ENCODE data around the gene FAM89B. TPM values are rescaled to one million over a fixed set of nuclear protein-coding genes. Genes with fewer than 3 reads are reported as not detected.

The FAM89B gene
- total RNA-seq, 1 experiment from 2014 or later, result 102 TPM

DNA sequence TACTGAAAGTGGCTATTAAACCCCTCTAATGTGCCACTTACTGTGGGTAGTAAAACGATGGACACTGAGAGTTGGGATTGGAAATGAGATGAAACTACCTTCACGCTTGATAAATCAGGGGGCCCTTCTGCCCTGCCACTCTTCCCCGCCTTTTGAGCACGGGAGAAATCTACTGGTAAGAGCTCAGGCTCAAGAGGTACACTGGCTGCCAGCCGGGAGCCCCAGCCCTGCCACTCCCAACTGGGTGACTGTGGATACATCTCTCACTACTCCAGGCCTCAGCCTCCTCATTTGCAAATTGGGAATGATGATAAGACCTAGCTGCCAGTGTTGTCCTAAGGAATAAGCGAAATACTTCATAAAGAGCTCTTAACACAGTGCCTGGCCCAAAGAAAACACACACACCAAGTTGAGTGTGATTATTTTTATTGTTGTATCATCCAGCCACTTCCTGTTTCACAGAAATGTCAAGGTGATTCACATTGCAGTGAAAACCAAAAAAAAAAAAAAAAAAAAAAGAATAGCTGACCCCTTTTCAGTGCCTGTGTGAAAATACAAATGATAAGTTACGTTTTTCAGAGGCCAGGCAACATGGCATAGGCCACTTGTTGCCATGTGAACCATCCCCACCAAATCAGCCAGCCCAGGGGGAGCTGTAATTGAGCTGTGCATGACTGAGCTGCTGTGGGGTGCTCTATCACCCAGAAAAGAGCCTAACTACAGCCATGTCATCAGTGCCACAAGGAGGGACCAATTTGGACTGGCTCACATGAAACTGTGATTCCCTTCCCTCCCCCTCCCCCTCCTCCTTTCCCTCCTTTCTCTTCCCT lies 6.5 kb upstream of the FAM89B start:
- intact Hi-C loops (cut with micrococcal nuclease; ENCODE audit: unreplicated experiment) (no loop called here), in situ Hi-C loops (cut with HindIII; ENCODE audit: low pct_unique_long_range_greater_than_20kb, low sequenced_read_pairs) (no loop called here)
- Histone ChIP-seq H3K4me1 (ENCODE audit: control insufficient read depth, insufficient read depth, low read length) (peaks cover 5% of the 10 kb centered on the region; the same call in 1 of the 2 replicates), H3K4me3 (ENCODE audit: low read depth in 2 of 2, low read length in 2 of 2) (no peak overlapping the region), H3K9me3 (ENCODE audit: control insufficient read depth, insufficient read depth, low read depth, low read length) (no peaks in the 10 kb centered on the region), H3K27ac (ENCODE audit: low read length) (no peak overlapping the region), H3K27me3 (ENCODE audit: control insufficient read depth, insufficient read depth, low read length) (no peaks in the 10 kb centered on the region), H3K36me3 (ENCODE audit: control insufficient read depth, insufficient read depth, low read length) (no peaks in the 10 kb centered on the region; the same call in 1 of the 2 replicates)
- TF ChIP-seq TCF7L2 (IDR thresholded peaks at IDR 0.05; ENCODE audit: low read depth, low read length) (no peak), SIN3A (IDR thresholded peaks at IDR 0.05; ENCODE audit: borderline replicate concordance, insufficient read depth, low read depth, low read length) (no peak), POLR2AphosphoS5 (IDR thresholded peaks at IDR 0.05; ENCODE audit: low read depth, low read length) (no peak)
- TF ChIP-seq, protein P1, sequence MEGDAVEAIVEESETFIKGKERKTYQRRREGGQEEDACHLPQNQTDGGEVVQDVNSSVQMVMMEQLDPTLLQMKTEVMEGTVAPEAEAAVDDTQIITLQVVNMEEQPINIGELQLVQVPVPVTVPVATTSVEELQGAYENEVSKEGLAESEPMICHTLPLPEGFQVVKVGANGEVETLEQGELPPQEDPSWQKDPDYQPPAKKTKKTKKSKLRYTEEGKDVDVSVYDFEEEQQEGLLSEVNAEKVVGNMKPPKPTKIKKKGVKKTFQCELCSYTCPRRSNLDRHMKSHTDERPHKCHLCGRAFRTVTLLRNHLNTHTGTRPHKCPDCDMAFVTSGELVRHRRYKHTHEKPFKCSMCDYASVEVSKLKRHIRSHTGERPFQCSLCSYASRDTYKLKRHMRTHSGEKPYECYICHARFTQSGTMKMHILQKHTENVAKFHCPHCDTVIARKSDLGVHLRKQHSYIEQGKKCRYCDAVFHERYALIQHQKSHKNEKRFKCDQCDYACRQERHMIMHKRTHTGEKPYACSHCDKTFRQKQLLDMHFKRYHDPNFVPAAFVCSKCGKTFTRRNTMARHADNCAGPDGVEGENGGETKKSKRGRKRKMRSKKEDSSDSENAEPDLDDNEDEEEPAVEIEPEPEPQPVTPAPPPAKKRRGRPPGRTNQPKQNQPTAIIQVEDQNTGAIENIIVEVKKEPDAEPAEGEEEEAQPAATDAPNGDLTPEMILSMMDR (IDR thresholded peaks at IDR 0.05), result no peak
- TF ChIP-seq, protein P2, sequence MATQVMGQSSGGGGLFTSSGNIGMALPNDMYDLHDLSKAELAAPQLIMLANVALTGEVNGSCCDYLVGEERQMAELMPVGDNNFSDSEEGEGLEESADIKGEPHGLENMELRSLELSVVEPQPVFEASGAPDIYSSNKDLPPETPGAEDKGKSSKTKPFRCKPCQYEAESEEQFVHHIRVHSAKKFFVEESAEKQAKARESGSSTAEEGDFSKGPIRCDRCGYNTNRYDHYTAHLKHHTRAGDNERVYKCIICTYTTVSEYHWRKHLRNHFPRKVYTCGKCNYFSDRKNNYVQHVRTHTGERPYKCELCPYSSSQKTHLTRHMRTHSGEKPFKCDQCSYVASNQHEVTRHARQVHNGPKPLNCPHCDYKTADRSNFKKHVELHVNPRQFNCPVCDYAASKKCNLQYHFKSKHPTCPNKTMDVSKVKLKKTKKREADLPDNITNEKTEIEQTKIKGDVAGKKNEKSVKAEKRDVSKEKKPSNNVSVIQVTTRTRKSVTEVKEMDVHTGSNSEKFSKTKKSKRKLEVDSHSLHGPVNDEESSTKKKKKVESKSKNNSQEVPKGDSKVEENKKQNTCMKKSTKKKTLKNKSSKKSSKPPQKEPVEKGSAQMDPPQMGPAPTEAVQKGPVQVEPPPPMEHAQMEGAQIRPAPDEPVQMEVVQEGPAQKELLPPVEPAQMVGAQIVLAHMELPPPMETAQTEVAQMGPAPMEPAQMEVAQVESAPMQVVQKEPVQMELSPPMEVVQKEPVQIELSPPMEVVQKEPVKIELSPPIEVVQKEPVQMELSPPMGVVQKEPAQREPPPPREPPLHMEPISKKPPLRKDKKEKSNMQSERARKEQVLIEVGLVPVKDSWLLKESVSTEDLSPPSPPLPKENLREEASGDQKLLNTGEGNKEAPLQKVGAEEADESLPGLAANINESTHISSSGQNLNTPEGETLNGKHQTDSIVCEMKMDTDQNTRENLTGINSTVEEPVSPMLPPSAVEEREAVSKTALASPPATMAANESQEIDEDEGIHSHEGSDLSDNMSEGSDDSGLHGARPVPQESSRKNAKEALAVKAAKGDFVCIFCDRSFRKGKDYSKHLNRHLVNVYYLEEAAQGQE (IDR thresholded peaks at IDR 0.05; ENCODE audit: insufficient read depth in 1 of 2, low read depth in 2 of 2, low read length in 1 of 2), result no peak
- DNase-seq (ENCODE audit: low read depth, low spot score), result no peak
- no peak for ATAC-seq
- CTCF ChIA-PET, result interaction anchor here (0.5 to 0.7 kb wide), 2 partner anchors 14 to 214 kb away, joined by 3 to 4 read pairs; no protein-coding TSS in a partner anchor
- no TSS peak for BruUV-seq (replicated peaks)
- POLR2A ChIA-PET, result interaction anchor here (0.7 kb wide), 1 partner anchor 9 kb away, joined by 7 read pairs; no protein-coding TSS in a partner anchor

DNA sequence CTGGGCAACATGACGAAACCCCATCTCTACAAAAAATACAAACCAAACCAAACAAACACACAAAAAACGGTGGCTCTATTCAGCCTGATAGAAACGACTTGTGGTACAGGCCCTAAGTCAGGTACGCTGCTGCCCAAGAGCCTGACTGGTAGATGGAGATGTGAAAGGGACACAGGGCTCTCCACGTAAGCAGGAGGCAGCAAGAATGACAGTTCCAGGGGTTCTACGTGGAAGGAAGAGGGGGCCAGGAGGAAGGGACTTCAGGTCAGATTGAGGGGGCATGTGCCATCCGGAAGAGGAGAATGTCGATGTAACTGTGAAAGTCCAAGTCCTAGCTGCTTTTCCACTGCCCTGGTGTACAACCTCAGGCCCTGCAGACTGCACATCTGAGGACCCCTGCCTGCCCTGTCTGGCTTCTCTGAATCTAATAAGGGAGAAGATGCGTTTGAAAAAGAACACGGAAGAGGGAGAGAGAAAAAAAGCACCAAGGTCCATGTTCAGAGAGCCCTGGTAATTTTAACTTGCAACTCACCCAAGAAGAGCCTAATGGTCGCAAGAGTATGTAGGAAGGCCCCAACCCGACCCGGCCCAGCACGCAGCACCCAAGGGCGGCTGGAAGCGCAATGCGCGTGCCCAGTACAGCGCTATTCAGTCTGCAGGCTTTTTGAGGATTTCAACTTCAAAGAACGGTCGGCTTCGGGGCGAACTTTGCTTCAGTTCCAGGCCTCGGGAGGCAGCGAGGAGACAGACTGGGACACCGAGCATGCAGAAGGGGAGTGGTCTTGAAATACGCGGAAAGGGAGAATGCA lies 3.0 kb upstream of the FAM89B start:
- POLR2A ChIA-PET, result interaction anchor here (1.0 to 1.1 kb wide), 2 partner anchors 9 to 146 kb away, joined by 3 to 6 read pairs; partner anchors contain the start of gene NEAT1
- BruUV-seq (replicated peaks), result no TSS peak
- Histone ChIP-seq H3K27ac (ENCODE audit: low read length) (peak overlapping the region; percentile 94), H3K27me3 (ENCODE audit: control insufficient read depth, insufficient read depth, low read length) (no peaks in the 10 kb centered on the region), H3K4me1 (ENCODE audit: control insufficient read depth, insufficient read depth, low read length) (peaks cover 20% of the 10 kb centered on the region), H3K4me3 (ENCODE audit: low read depth in 2 of 2, low read length in 2 of 2) (peak overlapping the region; percentile 82 to 93), H3K36me3 (ENCODE audit: control insufficient read depth, insufficient read depth, low read length) (no peaks in the 10 kb centered on the region; the same call in 1 of the 2 replicates), H3K9me3 (ENCODE audit: control insufficient read depth, insufficient read depth, low read depth, low read length) (no peaks in the 10 kb centered on the region)
- no peak for DNase-seq (ENCODE audit: low read depth, low spot score)
- TF ChIP-seq, protein P2 (IDR thresholded peaks at IDR 0.05; ENCODE audit: insufficient read depth in 1 of 2, low read depth in 2 of 2, low read length in 1 of 2), result no peak
- no peak for TF ChIP-seq POLR2AphosphoS5 (IDR thresholded peaks at IDR 0.05; ENCODE audit: low read depth, low read length)
- no peak for TF ChIP-seq TCF7L2 (IDR thresholded peaks at IDR 0.05; ENCODE audit: low read depth, low read length)
- no peak for TF ChIP-seq SIN3A (IDR thresholded peaks at IDR 0.05; ENCODE audit: borderline replicate concordance, insufficient read depth, low read depth, low read length)
- TF ChIP-seq, protein P1 (IDR thresholded peaks at IDR 0.05), result no peak
- peak; percentile 3 for ATAC-seq
- intact Hi-C loops (cut with micrococcal nuclease; ENCODE audit: unreplicated experiment), result no loop called here
- CTCF ChIA-PET, result interaction anchor here (2.1 to 2.5 kb wide), 2 partner anchors 10 to 28 kb away, joined by 15 to 18 read pairs; no protein-coding TSS in a partner anchor
- in situ Hi-C loops (cut with HindIII; ENCODE audit: low pct_unique_long_range_greater_than_20kb, low sequenced_read_pairs), result no loop called here
